ENCODE measurements around the gene C10orf95.

Gene C10orf95

GRCh38 chr10:102416283-102416682, 35.1 kb downstream of the C10orf95 start:
- no peak for DNase-seq (ENCODE audit: low read depth)

DNA sequence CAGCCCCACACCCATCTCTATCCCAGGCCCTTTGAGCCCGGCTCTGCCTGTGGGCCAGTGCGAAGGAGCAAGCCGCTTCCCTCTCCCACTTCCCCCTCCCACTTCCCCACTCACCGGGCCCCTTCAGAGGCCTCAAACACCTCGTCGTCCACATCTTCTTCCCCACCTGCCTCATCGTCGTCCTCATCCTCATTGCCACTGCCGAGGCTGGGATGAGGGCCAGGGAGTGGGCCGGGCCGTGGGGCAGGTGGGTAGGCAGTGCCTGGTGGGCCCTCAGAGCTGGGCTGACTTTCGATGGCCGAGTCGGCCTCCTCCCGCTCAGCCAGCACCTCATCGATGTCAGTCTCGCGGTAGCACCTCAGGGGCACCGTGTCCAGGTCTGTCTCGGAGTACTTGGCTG, 36.6 kb downstream of the C10orf95 start:
- DNase-seq (ENCODE audit: low read depth), result no peak

GRCh38 chr10:102413806-102414561, 37.4 kb downstream of the C10orf95 start:
- no peak for DNase-seq (ENCODE audit: low read depth)

DNA sequence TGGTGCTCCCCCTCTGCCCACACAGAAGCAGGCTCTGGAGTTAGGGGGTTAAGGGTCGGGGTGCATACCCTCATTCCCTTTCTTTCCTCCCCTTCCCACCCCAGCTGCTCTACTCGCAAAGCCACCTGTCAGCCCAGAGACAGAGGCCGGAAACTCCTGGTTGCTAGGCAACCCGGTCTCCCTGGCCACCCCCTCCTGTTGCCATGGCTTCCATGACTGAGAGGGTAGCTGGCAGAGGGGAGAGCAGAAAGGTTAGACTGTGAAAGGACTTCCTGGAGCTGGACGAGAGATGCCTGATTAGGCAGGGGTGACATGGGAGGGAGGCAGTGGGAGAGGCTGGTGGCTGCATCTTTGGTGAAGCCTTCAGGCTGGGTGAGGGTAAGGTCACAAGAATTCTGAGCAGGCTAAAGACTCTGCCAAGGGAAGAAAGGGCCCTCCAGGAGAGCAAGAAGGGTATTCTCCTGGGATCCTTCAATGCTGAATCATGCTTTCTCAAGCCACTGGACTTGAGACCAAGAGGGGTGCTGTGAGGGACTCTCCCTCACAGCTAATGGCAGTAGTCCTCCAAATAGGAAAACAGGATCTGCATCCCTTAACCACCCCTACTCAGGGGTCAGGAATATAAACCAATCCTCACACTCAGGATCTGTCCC, 38.2 kb downstream of the C10orf95 start:
- no peak for DNase-seq (ENCODE audit: low read depth)

- no peak for DNase-seq (ENCODE audit: low read depth)
Measured at GRCh38 chr10:102412293-102412692, 39.0 kb downstream of the C10orf95 start.

GRCh38 chr10:102411341-102412255, 39.7 kb downstream of the C10orf95 start:
- no peak for DNase-seq (ENCODE audit: low read depth)

GRCh38 chr10:102410429-102411073, 40.8 kb downstream of the C10orf95 start:
- DNase-seq (ENCODE audit: low read depth), result no peak

- no peak for DNase-seq (ENCODE audit: low read depth)
Measured at GRCh38 chr10:102409604-102410428, 41.5 kb downstream of the C10orf95 start.

GRCh38 chr10:102408728-102409603, 42.4 kb downstream of the C10orf95 start:
- DNase-seq (ENCODE audit: low read depth), result no peak

- DNase-seq (ENCODE audit: low read depth), result no peak
Measured at GRCh38 chr10:102408131-102408727, 43.1 kb downstream of the C10orf95 start.

DNA sequence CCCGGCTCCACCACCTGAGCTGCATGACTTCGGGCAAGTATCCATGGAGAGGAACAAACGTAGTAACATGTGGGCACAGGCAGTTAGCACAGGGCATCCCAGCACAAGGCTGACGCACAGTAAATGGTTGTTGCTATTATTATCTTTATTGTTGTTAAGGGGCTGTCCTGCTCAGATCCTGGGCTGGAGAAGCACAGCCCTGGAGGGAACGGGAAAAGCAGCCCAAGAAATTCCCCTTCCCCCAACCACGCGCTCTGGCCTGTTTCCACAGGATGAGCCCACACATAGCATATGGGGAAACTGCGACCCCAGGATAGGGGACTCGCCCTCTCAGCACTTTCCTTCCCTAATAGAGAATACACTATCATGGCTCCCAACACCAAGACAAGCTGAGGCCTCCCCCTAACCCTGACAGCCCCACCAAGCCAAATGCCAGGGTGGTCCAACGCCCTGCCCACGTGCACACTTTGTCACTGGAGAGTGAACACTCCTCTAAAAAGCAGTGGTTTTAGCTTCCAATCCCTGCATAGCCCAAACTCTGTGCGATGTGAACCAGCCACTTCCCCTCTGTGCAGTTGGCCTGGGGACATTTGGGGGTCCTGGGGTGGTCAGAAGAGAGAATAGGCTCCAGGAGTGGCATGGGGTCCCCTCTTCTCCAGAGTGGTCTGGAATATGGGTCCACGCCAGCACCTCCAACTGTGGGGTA, 43.8 kb downstream of the C10orf95 start:
- DNase-seq (ENCODE audit: low read depth), result no peak

GRCh38 chr10:102406815-102407214, 44.5 kb downstream of the C10orf95 start:
- no peak for DNase-seq (ENCODE audit: low read depth)

- no peak for DNase-seq (ENCODE audit: low read depth)
Measured at GRCh38 chr10:102405632-102406031, 45.7 kb downstream of the C10orf95 start.

DNA sequence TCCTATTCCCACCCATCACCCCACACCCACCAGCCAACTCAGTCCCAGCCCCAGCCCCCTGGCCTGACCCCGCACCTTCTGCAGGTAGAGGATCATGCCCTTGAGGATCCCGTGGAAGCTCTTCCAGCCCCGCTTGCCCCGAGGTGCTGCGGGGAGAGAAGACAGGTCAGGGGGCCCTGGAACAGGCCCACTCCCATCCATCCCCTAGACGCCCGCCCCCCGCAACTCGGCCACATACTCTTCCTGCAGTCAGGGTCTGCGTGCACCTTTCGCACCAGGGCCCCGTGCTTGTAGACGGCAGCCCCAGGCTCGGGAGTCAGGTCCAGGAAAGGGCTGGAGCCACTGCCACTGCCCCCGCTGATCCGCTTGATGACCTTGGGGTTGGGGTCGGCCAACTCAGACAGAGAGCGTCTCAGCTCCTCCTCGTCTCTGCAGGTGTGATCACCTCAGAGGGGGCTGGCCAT, 46.2 kb downstream of the C10orf95 start:
- DNase-seq (ENCODE audit: low read depth), result no peak

DNA sequence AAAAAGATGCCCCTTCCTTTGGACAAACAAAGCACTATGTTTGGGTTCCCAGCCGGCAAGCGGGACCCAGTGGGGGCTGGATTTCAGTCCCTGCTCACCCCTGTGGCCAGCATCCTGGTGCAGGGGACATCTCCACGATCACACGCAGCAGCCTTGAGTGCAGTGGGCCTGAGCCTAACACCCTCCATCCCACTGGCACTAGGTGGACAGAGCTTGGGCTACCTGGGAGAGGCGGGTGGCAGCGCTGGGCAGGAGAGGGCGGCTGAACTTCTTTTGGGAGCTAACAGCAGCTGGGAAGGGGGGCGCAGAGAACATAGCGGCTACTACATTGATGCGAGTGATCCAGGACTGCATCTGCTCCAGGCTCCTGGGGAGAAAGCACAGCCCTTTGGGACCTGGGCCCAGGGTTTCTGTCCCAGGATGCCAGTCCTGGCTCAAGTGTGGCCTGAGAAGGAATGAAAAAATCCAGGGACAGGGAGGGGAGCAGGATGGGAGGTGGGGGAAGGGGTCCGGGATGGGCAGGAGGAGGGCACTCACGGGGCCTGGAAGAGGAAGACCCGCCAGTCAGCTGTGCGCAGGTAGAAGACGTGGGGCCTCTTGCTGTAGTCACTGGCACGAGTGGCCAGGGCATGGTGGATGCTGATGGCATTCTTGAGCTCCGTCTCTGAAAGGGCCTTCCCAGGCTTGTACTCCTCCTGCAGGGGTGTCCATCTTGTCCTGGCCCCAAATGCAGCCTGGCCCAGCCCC, 46.8 kb downstream of the C10orf95 start:
- no peak for DNase-seq (ENCODE audit: low read depth)

DNA sequence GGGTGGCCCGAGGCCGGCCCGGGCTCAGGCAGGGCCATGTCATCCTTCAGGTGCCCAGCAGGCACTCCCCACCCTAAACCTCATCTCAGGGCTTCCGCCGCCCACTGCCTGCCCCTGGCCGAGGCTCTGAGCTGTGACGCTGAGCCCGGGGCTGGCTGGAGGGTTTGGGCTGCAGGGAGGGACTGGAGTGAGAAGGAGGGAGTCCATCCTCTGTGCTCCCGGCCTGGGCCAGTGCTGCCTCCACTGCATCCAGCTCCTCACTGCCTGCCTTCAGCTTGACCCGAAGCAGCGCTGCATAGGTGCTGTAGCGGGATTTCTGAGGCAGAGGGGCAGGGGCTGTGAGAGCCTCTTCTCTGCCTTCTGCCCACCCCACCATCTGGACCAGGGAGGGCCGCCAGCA, 48.2 kb downstream of the C10orf95 start:
- DNase-seq (ENCODE audit: low read depth), result no peak

DNA sequence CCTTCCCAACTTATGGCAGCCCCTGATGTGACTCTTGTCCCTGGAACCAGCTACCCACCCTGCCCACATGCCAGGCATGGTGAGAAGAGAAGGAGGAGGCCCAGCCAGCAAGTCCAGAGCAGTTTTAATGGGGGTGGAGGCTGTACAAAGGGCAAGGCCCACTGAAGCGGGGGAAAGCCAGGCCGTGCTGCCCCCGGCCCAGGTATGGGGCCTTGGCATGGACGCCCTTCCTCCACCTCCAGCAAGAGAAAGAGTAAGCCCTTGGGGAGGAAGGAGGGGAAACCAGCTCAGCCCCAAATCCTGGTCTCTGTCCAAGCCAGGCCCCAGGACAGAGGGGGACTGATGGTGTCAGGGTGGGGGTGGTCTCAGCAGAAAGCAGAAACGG, 48.8 kb downstream of the C10orf95 start:
- no peak for DNase-seq (ENCODE audit: low read depth)

- DNase-seq (ENCODE audit: low read depth), result no peak
Measured at GRCh38 chr10:102401735-102402511, 49.4 kb downstream of the C10orf95 start.

Measured in stimulated activated CD8-positive, alpha-beta memory T cell treated with anti-CD3 and anti-CD28 coated beads, Interleukin-7, amount 100 ng/mL, for 24 hours (primary cell).